Calu3 (cell line): ENCODE measurements around the gene PPP1R13B. TPM values are rescaled to one million over a fixed set of nuclear protein-coding genes. Genes with fewer than 3 reads are reported as not detected.

Source experiments
- BruUV-seq: library from RNA; stranded (reverse); fragments of 400-500 nt; replicated peaks from 2 replicates; lab custom pipeline; 2021; lab: Mats Ljungman, UMichigan
- CTCF ChIA-PET: fragments of 300-600 bp; sonication (Branson Sonifier 250); formaldehyde crosslinking; loops from one replicate; lab custom pipeline; 2022; ENCODE audit warnings: antibody characterized with exemption; lab: Charles Lee
- DNase-seq: peaks from one replicate; pipeline ENCODE4 v3.0.0; 2022
- H3K27ac Mint-ChIP-seq: one replicate; pipeline ENCODE4 v1.8.0; 2022; ENCODE audit warnings: mixed read lengths; ENCODE audit not compliant: unreplicated experiment
- H3K27me3 Mint-ChIP-seq: one replicate; pipeline ENCODE4 v1.8.0; 2022; ENCODE audit warnings: mixed read lengths; ENCODE audit not compliant: unreplicated experiment
- H3K36me3 Mint-ChIP-seq: one replicate; pipeline ENCODE4 v1.8.0; 2022; ENCODE audit warnings: mild to moderate bottlenecking, moderate library complexity, mixed read lengths; ENCODE audit not compliant: insufficient read depth, unreplicated experiment
- H3K4me1 Mint-ChIP-seq: one replicate; pipeline ENCODE4 v1.8.0; 2022; ENCODE audit warnings: mild to moderate bottlenecking, low read depth, mixed read lengths; ENCODE audit not compliant: unreplicated experiment
- H3K4me3 Mint-ChIP-seq: one replicate; pipeline ENCODE4 v1.8.0; 2022; ENCODE audit warnings: mild to moderate bottlenecking, low read depth, moderate library complexity, mixed read lengths; ENCODE audit not compliant: unreplicated experiment
- H3K9me3 Mint-ChIP-seq: one replicate; pipeline ENCODE4 v1.8.0; 2022; ENCODE audit warnings: low read depth, mixed read lengths; ENCODE audit not compliant: unreplicated experiment
- CTCF ChIP-seq: fragments of 200-600 bp; IDR thresholded peaks from one replicate; pipeline ENCODE4 v1.8.0; 2022; ENCODE audit warnings: antibody characterized with exemption; ENCODE audit not compliant: unreplicated experiment
- intact Hi-C: fragments of 100-400 bp; cut with micrococcal nuclease; formaldehyde crosslinking; loops from one replicate; pipeline ENCODE4 v1.10.0; 2022; ENCODE audit not compliant: unreplicated experiment
- total RNA-seq: library from RNA; stranded (reverse); gene quantifications from 2 replicates; pipeline ENCODE4 v1.2.3, GENCODE V29; 2022

Gene PPP1R13B
- total RNA-seq, 1 experiment from 2014 or later = 27.7 TPM

GRCh38 chr14:103894034-103894722, 46.8 kb upstream of the PPP1R13B start:
- peaks cover 4% of the 10 kb centered on the region for H3K9me3 Mint-ChIP-seq
- no peaks in the 10 kb centered on the region for H3K36me3 Mint-ChIP-seq
- H3K4me3 Mint-ChIP-seq = no peak overlapping the region
- CTCF ChIA-PET = no interaction called here
- no peak for DNase-seq
- no peak overlapping the region for H3K27ac Mint-ChIP-seq
- intact Hi-C loops = no loop called here
- BruUV-seq = no TSS peak
- no peaks in the 10 kb centered on the region for H3K27me3 Mint-ChIP-seq
- TF ChIP-seq CTCF = no peak
- peaks cover 38% of the 10 kb centered on the region for H3K4me1 Mint-ChIP-seq

- Mint-ChIP-seq H3K4me3 (no peak overlapping the region), H3K27me3 (no peaks in the 10 kb centered on the region), H3K4me1 (peaks cover 29% of the 10 kb centered on the region), H3K9me3 (peaks cover 4% of the 10 kb centered on the region), H3K27ac (no peak overlapping the region), H3K36me3 (no peaks in the 10 kb centered on the region)
- intact Hi-C loops = no loop called here
- no peak for DNase-seq
- no peak for TF ChIP-seq CTCF
- BruUV-seq = no TSS peak
- CTCF ChIA-PET = interaction anchor here (2.1 kb wide), 1 partner anchor 8 kb away, joined by 5 read pairs; no protein-coding TSS in a partner anchor
Measured at GRCh38 chr14:103892247-103892646, 44.9 kb upstream of the PPP1R13B start.

GRCh38 chr14:103891667-103892215, 44.4 kb upstream of the PPP1R13B start:
- TF ChIP-seq CTCF = no peak
- Mint-ChIP-seq H3K27ac (no peak overlapping the region), H3K36me3 (no peaks in the 10 kb centered on the region), H3K4me1 (peaks cover 23% of the 10 kb centered on the region), H3K4me3 (no peak overlapping the region), H3K27me3 (no peaks in the 10 kb centered on the region), H3K9me3 (peaks cover 4% of the 10 kb centered on the region)
- CTCF ChIA-PET = interaction anchor here (2.1 kb wide), 1 partner anchor 9 kb away, joined by 5 read pairs; no protein-coding TSS in a partner anchor
- no peak for DNase-seq
- BruUV-seq = no TSS peak
- intact Hi-C loops = no loop called here

GRCh38 chr14:103890821-103891666, 43.7 kb upstream of the PPP1R13B start:
- CTCF ChIA-PET = interaction anchor here (2.1 kb wide), 1 partner anchor 10 kb away, joined by 5 read pairs; no protein-coding TSS in a partner anchor
- H3K4me1 Mint-ChIP-seq = peaks cover 18% of the 10 kb centered on the region
- intact Hi-C loops = no loop called here
- no peaks in the 10 kb centered on the region for H3K36me3 Mint-ChIP-seq
- no peak overlapping the region for H3K4me3 Mint-ChIP-seq
- no peaks in the 10 kb centered on the region for H3K27me3 Mint-ChIP-seq
- TF ChIP-seq CTCF = no peak
- no peaks in the 10 kb centered on the region for H3K9me3 Mint-ChIP-seq
- no peak for DNase-seq
- BruUV-seq = no TSS peak
- H3K27ac Mint-ChIP-seq = no peak overlapping the region
